Posterior vena cava (tissue), 2 donors: ENCODE data around the gene CEP250. TPM values are rescaled to one million over a fixed set of nuclear protein-coding genes. Genes with fewer than 3 reads are reported as not detected.
"Not testable (repeated sequence)": the region's sequence is repeated elsewhere in the genome, so short reads cannot be mapped to it uniquely, and the experiment has no call there.

Experiments
- DNase-seq: peaks from one replicate; pipeline ENCODE4 v3.0.0-alpha.2; 2020; ENCODE audit warnings: low spot score
- intact Hi-C, 2 donors: fragments of 100-400 bp; cut with DNase I; formaldehyde crosslinking; loops; one replicate each; pipeline versions ENCODE4 v1.14.1 to v1.14.2; 2022 to 2023
- total RNA-seq, 2 donors: library from RNA; stranded (reverse); fragmentation: NEBNext Ultra II Directional; extraction: Animal tissue kit (Norgen Biotek cat#: 25700); gene quantifications; one replicate each; pipeline ENCODE4 v1.2.1, GENCODE V29; 2021
- donor health status: DM: yes; HTN: yes; CAD: no.
- donor health status: DM: yes; HTN: yes; CAD: no.

The CEP250 gene
- total RNA-seq, 2 donors from 2014 or later = 20.4 to 22.2 TPM

- no peak for DNase-seq
- intact Hi-C loops = no loop called here
Measured at GRCh38 chr20:35511814-35512420, 56.5 kb downstream of the CEP250 start.

- intact Hi-C loops = no loop called here
- DNase-seq = no peak
Measured at GRCh38 chr20:35514371-35514932, 59.1 kb downstream of the CEP250 start.

DNA sequence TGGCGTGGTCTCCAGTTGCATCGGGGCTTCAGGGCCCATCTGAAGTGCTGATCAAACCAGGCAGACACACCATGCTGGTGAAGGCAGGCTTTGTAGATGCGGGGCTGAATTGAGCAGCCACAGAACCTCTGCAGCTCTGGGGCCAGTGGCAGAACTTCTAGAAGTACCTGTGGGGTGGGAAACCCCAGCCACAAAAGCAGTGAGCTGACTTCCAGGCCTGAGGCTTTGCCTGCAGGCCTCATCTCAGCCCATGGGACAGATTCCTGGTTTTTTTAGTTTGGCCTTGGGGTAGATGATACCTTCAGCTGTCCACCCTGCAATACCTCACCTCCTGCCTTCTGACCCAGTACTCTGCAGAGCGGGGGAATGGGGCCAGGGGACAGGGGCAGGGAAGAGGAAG lies 59.9 kb downstream of the CEP250 start:
- no peak for DNase-seq
- intact Hi-C loops = no loop called here

DNA sequence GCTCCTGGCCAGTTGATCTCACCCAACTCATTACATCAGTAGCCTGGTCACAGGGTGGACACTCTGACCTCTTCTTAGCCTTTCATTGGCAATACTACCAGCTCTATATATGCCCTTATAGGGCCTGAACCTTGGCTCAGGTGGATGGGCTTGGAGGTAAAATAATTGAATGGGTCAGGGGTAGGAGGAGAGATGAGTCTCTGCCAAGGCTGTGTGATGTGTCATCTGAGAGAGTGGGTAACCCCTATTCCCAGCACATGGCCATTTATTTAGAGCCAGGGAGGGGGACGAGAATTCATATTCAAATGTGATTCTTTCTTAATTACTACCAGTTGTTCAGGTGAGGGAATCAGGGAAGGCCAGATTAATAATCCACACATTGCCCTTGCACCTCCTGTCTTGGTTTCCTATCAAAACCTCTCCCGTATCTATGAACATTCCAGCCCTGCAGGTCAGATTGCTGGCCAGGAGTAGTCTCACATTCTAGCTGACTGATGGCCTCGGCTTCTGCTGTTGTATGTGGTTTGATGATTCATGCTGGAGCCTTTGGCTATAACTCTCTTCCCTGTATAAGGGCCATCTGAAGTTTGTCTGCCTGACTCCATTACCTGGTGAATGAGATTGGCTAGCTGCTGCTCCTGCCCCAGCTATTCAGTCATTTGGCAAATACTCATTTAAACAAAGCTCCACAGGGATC lies 60.7 kb downstream of the CEP250 start:
- intact Hi-C loops = no loop called here
- DNase-seq = no peak

- DNase-seq = no peak
- intact Hi-C loops = no loop called here
Measured at GRCh38 chr20:35517125-35517524, 61.7 kb downstream of the CEP250 start.

DNA sequence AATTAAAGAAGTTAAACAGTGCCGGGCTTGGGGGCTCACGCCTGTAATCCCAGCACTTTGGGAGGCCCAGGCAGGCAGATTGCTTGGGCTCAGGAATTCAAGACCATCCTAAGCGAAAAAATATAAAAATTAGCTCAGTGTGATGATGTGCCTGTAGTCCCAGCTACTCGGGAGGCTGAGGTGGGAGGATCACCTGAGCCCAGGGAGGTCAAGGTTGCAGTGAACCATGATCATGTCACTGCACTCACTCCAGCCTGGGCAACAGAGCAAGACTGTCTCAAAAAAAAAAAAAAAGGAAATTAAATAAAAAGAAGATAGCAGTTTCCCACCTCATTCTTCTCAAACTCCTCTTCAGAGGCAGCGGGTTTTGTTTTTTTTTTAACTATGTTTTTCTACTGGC lies 62.4 kb downstream of the CEP250 start:
- DNase-seq, intact Hi-C loops: not testable (repeated sequence)

DNA sequence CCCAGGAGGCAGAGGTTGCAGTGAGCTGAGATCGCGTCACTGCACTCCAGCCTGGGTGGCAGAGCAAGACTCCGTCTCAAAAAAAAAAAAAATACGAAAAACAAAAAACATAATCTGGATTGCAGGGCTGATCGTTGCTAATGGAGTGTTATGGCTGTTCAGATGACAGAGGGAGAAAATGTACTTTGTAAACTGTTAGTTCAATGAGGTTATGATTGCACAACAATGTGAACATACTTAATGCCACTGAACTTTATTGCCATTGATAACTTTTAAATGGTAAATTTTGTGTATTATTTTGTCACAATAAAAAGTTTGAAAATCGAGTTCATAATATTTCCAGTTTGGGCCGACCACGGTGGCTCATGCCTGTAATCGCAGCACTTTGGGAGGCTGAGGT lies 63.6 kb downstream of the CEP250 start:
- intact Hi-C loops = no loop called here

GRCh38 chr20:35523298-35523888 lies 68.0 kb downstream of the CEP250 start:
- DNase-seq = peak; percentile 67
- intact Hi-C loops = no loop called here

More for the DNA sequence above, 63.6 kb downstream of the CEP250 start:
- no peak for DNase-seq

DNA sequence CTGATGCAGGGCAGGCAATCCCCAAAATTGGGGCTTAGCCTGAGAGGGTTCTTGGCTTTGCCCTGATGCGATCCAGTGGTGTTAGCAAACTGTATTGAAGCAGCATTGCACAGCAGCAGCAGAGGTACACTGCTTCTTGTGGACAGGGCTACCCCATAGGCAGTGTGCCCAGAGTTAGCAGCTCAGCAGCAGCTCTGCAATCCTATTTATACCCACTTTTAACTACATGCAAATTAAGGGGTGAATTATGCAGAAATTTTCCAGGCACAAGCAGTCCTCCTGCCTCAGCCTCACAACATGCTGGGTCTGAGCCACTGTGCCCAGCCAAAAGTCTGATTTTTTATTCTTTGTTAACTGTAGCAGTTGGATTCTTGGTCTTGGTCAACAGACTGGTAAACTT lies 70.2 kb downstream of the CEP250 start:
- intact Hi-C loops = no loop called here
- DNase-seq = no peak

DNA sequence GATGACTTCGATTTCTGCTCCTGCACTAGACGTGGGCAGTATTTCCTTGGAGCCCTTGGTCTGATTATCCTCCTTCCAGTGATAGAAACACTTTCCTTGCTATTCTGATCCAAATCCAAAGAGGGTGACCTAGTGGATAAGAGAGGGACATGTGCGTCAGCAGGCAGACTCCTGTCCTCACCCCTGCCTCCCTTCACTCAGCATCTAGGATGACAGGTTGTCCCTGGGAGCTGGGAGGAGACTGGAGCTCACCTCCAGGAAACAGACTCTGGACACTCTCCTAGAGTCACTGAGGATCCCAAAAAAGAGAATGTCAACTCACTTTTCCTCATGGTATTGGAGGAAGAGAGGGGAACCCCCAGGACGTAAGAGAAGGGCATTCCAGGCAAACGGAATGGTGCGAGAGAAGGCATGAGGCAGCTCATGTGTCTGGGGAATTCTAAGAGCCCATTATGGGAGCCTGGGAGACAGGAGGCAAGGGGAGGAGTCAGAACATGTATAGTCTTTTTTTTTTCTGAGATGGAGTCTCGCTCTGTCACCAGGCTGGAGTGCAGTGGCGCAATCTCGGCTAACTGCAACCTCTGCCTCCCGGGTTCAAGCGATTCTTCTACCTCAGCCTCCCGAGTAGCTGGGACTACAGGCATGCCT lies 71.8 kb downstream of the CEP250 start:
- intact Hi-C loops = no loop called here
- no peak for DNase-seq

GRCh38 chr20:35529552-35529951 lies 74.2 kb downstream of the CEP250 start, which contains the start of gene C20orf173:
C20orf173 (minus strand) TSS chr20:35529652; CDS start chr20:35529373, 279 bp downstream.
- DNase-seq = no peak
- intact Hi-C loops = no loop called here

DNA sequence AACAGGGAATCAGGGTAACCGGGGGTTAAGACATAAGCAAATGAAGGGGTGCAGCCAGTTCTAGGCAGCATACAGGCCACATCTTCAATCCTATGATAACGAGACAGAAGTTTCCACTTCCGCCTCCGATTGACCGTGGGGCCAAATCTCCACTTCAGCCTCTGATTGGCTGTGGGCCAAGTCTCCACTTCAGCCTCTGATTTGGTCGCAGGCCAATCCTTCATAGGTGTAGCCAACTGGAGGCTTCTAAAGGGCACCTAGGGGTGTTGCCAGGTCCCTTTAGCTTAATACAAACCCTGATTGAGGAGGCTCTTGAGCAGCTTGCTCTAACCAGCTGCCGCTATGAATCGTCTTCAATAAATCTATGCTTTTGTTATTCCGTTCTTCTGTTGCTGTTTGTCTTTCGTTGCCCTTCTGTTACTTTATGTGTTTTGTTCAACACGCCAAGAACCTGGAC lies 84.4 kb downstream of the CEP250 start:
- intact Hi-C loops = no loop called here
- DNase-seq = no peak

GRCh38 chr20:35541118-35541782 lies 85.9 kb downstream of the CEP250 start:
- DNase-seq = no peak
- intact Hi-C loops = no loop called here

GRCh38 chr20:35541783-35542662 lies 86.6 kb downstream of the CEP250 start, which contains the start of gene ERGIC3:
ERGIC3 (plus strand) TSS chr20:35542078; CDS start chr20:35542098, 20 bp downstream.
- intact Hi-C loops = no loop called here
- peak; percentile 99 for DNase-seq

DNA sequence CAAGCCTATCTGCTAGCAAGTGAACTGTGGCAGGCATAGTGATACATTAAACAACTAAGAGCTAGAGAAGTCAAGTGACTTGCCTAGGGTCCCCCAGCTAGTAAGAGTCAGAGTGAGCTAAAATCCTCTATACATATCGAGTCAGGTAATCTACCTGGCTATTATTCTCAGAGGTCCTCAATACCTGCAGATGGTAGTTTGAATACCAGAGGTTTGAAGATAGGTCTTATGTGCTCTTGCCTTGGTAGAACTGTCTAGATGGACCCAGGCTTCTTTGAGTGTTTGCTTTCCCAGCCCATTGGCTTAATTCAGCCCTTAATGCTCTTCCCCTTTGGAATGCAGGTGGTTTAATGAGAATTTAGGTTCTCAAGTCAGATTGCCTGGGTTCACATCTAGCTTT lies 87.6 kb downstream of the CEP250 start:
- intact Hi-C loops = no loop called here

GRCh38 chr20:35544436-35544835 lies 89.0 kb downstream of the CEP250 start:
- peak; percentile 80 for DNase-seq
- intact Hi-C loops = no loop called here

More for the DNA sequence above, 87.6 kb downstream of the CEP250 start:
- no peak for DNase-seq

- intact Hi-C loops = not testable (repeated sequence)
- peak; percentile 42 for DNase-seq
Measured at GRCh38 chr20:35544941-35545340, 89.5 kb downstream of the CEP250 start.

- intact Hi-C loops = no loop called here
- DNase-seq = no peak
Measured at GRCh38 chr20:35546127-35546526, 90.7 kb downstream of the CEP250 start.
